SW 1271 (cell line): ENCODE data around the gene C2CD3.

ENCODE experiments used
- DNase-seq, 2 experiments: peaks; one replicate each; lab custom pipeline; 2025; lab: John Stamatoyannopoulos, UW

C2CD3 gene

DNA sequence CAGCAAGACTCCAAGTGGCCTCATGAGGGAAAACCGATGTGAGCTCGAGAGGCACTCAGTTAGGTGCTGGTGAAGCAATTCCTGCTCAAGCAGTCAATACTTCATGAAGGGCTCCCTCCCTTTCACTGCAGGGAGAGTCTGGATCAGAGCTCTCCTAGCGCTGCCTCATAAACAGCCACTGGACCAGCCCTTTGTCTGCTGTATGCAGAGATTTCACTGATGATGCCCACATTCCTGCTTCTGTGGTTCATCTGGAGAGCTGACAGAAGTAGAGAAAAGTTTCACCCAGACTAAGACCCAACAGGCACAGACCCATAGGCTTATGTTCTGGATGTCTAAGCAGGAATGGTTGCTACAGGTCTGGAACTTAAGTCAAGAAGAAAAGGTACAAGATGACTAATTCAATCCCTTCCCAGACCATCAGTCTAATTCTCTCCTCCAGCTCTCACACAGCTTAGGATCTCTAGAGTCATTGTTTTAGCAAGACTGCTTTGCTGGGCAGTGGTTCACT is 192.2 kb downstream of the C2CD3 start:
- DNase-seq, result no peak

DNA sequence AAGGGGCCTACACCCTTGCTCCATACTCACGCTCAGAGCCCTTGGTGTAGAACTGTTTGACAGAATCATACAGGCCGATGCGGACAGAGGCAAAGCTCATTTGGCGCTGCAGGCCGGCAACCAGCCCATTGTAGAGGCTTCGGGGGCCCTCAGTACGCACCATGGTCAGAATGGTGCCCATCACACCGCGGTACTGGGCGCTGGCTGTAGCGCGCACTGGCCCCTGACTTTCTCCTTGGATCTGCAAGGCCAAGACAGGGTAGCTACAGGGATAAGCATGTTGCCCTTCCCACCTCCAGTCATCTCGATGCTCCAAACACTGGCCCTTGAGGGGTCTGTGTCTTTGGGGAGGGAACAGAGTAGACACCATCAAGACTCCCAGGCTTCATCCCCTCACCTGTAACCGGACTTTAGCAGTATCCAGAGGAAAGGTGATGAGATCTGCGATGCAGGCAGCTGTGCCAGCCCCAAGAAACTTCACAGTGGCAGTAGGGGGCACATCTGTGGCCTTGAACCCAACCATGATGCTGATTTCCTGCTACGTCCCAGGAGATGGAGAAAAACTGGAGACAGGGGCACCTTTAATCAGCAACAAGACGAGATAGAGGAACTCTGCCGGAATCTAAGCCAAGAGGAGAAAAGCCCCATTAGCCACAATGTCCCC is 192.8 kb downstream of the C2CD3 start:
- no peak for DNase-seq

DNA sequence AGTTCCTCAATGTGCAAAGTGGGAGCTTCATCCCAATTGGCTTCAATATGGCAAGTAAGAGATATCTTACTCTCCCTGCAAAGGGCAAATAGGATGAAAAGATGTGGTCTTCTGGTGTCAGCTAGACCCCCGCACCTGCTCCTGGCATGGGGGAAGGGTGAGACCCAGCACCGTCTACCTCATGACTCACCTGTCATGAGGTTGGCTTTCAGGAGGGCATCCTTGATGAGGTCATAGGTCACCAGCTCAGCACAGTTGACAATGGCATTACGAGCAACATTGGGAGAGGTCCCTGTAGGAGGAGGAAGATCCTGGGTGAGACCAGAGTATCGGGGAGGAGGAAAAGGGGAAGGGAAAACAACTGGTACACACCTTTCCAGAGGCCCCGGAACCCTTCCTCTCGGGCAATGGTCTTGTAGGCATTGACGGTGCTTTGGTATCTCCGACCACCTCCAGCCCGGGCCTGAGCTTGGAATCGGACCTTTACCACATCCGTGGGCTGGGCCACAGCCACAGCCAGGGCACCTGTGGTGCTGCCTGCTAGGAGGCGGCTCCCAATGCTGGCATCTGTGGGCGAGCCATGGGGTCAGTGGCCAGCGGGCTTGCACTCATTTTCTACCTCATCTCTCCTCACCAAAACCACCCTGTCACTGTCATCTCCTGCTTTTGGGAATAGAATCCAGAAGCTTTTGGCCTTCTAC is 194.2 kb downstream of the C2CD3 start:
- DNase-seq, result no peak

- no peak for DNase-seq
Observed at GRCh38 chr11:73975479-73975757, 195.4 kb downstream of the C2CD3 start.

DNA sequence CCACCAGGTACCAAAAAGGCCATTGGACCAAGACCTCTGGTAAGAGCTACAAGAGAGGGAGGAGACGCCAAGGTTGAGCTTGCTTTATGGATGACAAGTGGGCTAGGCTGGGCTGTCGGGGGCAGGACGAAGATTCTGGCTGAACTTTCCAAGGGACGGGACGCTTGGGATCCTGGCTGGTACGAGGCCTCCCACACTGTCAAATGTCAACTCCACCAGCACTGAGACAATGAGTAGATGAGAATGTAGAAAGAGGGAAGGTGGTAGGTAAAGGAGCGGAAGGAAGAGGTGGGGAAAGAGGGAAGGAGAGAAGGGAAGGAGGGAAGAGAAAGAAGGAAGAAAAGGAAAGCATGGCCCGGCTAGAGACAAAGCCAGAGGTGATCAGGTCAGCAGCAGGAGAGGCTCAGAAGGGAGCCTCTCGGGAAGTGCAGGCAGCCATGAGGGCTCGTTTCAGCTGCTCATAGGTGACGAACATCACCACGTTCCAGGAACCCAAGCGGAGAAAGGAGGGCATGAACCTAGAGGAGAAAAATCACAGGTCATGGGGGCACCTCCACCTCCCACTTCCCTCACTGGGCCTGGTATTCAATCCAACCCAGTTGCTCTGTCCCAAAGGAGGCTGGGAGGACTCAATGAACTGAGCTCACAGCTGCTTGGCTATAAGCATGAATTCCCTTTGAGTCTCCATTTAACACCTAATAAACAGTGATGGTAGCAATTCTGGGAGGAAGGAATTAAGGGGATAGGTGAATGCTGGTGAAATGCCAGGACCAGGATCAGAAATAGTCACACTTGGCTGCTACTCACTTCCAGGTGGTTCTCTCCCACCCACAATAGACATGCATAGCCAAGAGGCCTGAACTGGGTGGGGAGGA is 196.0 kb downstream of the C2CD3 start:
- no peak for DNase-seq

GRCh38 chr11:73972620-73973449 is 198.0 kb downstream of the C2CD3 start:
- no peak for DNase-seq

DNA sequence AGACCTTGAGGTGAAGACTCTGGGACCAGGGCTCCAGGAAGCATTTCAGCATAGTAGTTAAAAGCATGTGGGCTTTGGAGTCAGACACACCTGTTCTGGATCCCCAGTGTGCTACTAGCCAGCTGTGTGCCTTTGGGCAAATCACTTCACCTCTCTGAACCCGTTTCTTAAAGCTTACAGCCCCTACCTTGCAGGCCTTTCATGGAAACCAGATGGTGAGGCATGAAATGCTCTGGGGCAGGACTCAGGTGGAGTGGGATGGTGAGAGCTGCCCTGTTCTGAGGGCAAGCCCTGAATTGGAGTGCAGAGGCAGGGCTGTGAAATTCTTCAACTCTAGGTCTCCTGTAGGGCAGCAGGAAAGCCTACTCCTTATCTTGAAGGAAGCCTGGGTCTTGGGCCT is 198.6 kb downstream of the C2CD3 start:
- DNase-seq, result no peak

DNA sequence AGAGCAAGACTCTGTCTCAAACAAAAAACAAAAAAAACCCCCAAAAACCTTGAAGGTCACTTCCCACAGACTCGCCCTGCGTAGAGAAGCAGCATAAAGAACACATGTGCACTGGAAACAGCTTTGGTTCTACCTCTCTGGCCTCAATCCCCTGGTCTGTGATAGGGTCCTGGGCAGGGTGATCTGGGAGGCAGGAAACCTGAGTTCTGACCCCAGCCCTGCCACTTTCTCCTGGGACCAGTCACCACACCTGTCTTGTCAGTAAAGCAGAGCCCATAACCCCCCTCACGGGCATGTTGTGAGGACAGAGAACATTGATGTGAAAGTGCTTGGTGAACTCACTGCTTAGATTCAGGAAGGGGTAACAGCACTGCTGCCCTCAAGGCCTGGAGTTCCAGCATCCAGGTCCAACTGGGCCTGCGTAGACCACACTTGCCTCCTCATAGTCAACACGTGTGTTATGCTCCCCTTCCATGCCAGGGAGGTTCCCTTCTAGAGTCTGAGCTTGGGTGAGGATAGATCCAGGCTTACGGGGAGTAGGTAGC is 199.6 kb downstream of the C2CD3 start:
- DNase-seq, result no peak

DNA sequence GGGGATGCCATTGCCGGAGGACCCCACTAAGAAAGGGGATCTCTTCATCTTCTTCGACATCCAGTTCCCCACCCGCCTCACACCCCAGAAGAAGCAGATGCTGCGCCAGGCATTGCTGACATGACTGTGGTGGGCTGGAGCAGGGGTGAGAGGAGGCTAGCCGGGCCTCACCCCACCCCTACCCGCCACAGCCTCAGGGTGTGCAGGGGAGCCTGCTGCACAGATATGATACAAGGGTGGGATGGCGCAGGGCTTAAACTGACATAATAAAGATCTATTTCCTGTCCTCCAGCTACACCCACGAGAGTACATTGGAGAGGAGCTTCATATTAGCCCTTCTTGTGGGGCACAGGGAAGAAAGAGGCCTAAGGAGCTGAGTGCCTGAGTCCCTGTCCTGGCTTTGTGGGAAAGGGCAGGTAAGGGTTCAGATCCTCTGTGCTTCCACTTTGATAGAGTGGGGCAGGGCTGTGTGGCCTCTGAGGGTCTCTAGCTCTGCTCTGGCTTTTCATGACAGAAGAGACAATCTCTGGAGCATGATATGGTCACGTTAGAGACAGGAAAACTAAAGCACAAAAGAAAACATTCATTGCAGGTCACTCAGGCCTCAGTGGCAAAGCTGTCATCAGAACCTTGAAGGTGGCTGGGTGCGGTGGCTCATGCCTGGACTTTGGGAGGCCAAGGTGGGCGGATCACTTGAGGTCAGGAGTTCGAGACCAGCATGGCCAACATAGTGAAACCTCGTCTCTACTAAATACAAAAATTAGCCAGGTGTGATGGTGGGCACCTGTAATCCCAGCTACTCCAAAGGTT is 200.6 kb downstream of the C2CD3 start:
- DNase-seq, result no peak

GRCh38 chr11:73969091-73969490 is 201.7 kb downstream of the C2CD3 start:
- no peak for DNase-seq

DNA sequence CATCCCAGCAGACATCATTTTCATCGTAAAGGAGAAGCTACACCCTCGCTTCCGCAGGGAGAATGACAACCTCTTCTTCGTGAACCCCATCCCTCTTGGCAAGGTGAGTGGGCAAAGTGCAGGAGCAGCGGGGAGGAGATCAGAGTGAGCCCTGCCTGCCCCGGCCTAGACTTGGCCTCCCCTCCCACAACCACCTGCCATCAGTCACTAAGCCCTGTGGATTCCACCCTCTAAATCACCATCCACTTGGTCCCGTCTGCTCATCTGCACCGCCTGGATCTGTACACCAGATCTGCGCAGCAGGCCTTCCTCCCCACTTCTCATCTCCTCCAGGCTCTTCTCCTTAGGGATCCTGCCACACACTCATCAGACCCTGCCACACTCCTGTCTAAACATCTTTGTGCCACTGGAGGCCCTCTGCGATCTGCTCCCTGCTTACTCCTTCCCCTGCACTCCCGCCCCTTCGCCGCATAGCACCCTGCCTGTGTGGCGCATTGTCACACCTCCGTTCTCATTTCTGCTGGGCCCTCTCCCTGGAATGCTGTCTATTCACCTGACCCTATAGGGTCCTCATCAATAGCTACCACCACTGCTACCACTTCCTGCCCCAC is 202.3 kb downstream of the C2CD3 start:
- DNase-seq, result no peak

GRCh38 chr11:73965764-73966121 is 205.1 kb downstream of the C2CD3 start:
- no peak for DNase-seq

DNA sequence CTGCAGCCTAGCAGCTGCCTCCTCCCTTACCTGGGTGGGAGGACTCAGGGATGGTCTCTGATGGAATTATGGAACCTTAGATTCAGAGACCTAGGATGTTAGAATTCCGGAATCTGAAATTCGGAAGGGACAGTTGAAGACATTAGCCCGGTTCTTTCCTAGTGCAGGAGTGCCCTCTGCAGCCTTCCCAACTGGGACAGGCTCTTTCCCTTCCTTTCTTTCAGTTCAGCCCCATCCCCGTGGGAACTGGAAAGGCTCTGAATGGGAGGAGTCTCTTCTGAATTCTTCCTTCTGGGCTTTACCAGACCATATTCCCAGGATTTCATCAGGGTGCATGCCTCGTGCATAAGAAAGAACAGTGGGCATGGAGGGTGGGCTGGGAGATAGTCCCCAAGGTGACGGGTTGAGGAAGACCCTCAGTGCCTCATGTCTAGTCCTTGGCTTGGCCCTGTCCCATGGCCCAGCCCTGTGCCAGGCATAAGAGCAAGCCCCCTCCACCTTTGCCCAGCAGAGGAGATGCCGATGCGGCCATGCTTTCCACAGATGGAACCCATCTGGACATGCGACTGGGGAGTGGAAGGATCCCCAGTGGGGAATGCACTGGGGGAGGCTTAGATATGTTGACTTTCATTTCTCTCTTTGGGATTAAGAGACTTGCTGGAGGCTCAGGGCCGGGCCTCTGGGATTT is 205.6 kb downstream of the C2CD3 start:
- no peak for DNase-seq

- no peak for DNase-seq
Observed at GRCh38 chr11:73963861-73964260, 206.9 kb downstream of the C2CD3 start.
